Esophagus muscularis mucosa (tissue), 4 donors: Measurements from ENCODE around the gene ANKRD44. TPM values are rescaled to one million over a fixed set of nuclear protein-coding genes. Genes with fewer than 3 reads are reported as not detected.

Source experiments
- DNase-seq: peaks from one replicate; pipeline ENCODE4 v3.0.0-alpha.2; 2017; ENCODE audit errors: extremely low spot score
- H3K27ac ChIP-seq, 4 donors: fragments of 200-600 bp; sonication (generic); replicated peaks in 1 of 4; 1 replicate in 3 of 4; 2 replicates in 1 of 4; pipeline ENCODE4 v1.5.1; 2016 to 2019; ENCODE audit warnings: mild to moderate bottlenecking in 1 of 4
- H3K27me3 ChIP-seq, 4 donors: fragments of 200-600 bp; sonication (generic); one replicate each; pipeline versions ENCODE4 v1.5.1 to v1.6.0; 2016 to 2019
- H3K36me3 ChIP-seq, 4 donors: fragments of 200-600 bp; sonication (generic); one replicate each; pipeline ENCODE4 v1.5.1; 2016 to 2019
- H3K4me1 ChIP-seq, 4 donors: fragments of 200-600 bp; sonication (generic); one replicate each; pipeline ENCODE4 v1.5.1; 2016 to 2019
- H3K4me3 ChIP-seq, 4 donors: fragments of 200-600 bp; sonication (generic); 1 replicate in 2 of 4; 2 replicates in 2 of 4; pipeline ENCODE4 v1.5.1; 2016 to 2019; ENCODE audit warnings: mild to moderate bottlenecking in 4 of 4, moderate library complexity in 1 of 4
- H3K9me3 ChIP-seq, 4 donors: fragments of 200-600 bp; sonication (generic); 1 replicate in 3 of 4; 2 replicates in 1 of 4; pipeline ENCODE4 v1.5.1; 2016 to 2019
- CTCF ChIP-seq, 3 experiments: fragments of 200-600 bp in 2 of 3; fragments of 450-650 bp in 1 of 3; sonication (generic) in 2 of 3; IDR thresholded peaks; one replicate each; pipeline ENCODE4 v1.5.1; 2017 to 2019; ENCODE audit warnings: antibody characterized with exemption in 3 of 3, mild to moderate bottlenecking in 2 of 3, moderate library complexity in 1 of 3
- EP300 ChIP-seq: sonication (generic); formaldehyde crosslinking; IDR thresholded peaks from one replicate; pipeline ENCODE4 v1.6.1; 2017; ENCODE audit warnings: antibody characterized with exemption
- POLR2A ChIP-seq: fragments of 450-650 bp; IDR thresholded peaks from one replicate; pipeline ENCODE4 v1.6.1; 2017; ENCODE audit warnings: antibody characterized with exemption, moderate library complexity, mild to moderate bottlenecking, low read depth
- POLR2AphosphoS5 ChIP-seq, 2 donors: sonication (generic); formaldehyde crosslinking; IDR thresholded peaks; one replicate each; pipeline ENCODE4 v1.6.1; 2017; ENCODE audit warnings: antibody characterized with exemption in 2 of 2
- whole genome bisulfite sequencing: methylation state at CpG from one replicate; pipeline ENCODE4 v1.1.5; 2018; 5-methylcytosine and 5-hydroxymethylcytosine counted together
- intact Hi-C: fragments of 100-400 bp; cut with DNase I; formaldehyde crosslinking; loops from one replicate; pipeline ENCODE4 v1.15.1; 2023
- total RNA-seq, 4 donors: library from RNA; depleted of rRNA; stranded (reverse); fragments of >200 nt; gene quantifications; one replicate each; pipeline versions ENCODE4 v1.1.0 to v1.2.1, GENCODE V29; 2016

ANKRD44 gene
- total RNA-seq, 4 donors from 2014 or later: 41.4 to 76.6 (median 48.1) TPM

- H3K4me1 ChIP-seq: peaks cover 0 to 37% (median 28%) of the 10 kb centered on the region in 4 donors
- WGBS: 84% methylated on average over 3 of the region's 3 CpGs
- TF ChIP-seq EP300 (no peak), CTCF (IDR thresholded peaks at IDR 0.05) (no peak)
- intact Hi-C loops: no loop called here
- H3K4me3 ChIP-seq: no peak overlapping the region
- H3K9me3 ChIP-seq: no peaks in the 10 kb centered on the region
- H3K27ac ChIP-seq: no peak overlapping the region
- peaks cover 0 to 6% (median 0%) of the 10 kb centered on the region in 4 donors for H3K36me3 ChIP-seq
- H3K27me3 ChIP-seq: no peaks in the 10 kb centered on the region
- DNase-seq: no peak
These were observed 172.1 kb downstream of the ANKRD44 start for GRCh38 chr2:197138506-197138905.

- no peak for DNase-seq
- Histone ChIP-seq H3K27me3 (no peaks in the 10 kb centered on the region), H3K27ac (peak overlapping the region in 1 of 4 donors; percentile 10), H3K4me3 (no peak overlapping the region), H3K9me3 (no peaks in the 10 kb centered on the region), H3K4me1 (peaks cover 0 to 37% (median 29%) of the 10 kb centered on the region in 4 donors), H3K36me3 (peaks cover 0 to 6% (median 0%) of the 10 kb centered on the region in 4 donors)
- intact Hi-C loops: no loop called here
- 79% methylated on average over 3 of the region's 3 CpGs for WGBS
- TF ChIP-seq POLR2A (no peak), CTCF (IDR thresholded peaks at IDR 0.05) (no peak), EP300 (no peak), POLR2AphosphoS5 (IDR thresholded peaks at IDR 0.05) (no peak)
These were observed 172.6 kb downstream of the ANKRD44 start for GRCh38 chr2:197137826-197138477.

- 76% methylated on average over 4 of the region's 4 CpGs for WGBS
- H3K27me3 ChIP-seq: no peaks in the 10 kb centered on the region
- peaks cover 0 to 6% (median 0%) of the 10 kb centered on the region in 4 donors for H3K36me3 ChIP-seq
- H3K9me3 ChIP-seq: no peaks in the 10 kb centered on the region
- DNase-seq: no peak
- no peak overlapping the region for H3K4me3 ChIP-seq
- no peak for TF ChIP-seq POLR2AphosphoS5 (IDR thresholded peaks at IDR 0.05)
- TF ChIP-seq EP300: no peak
- no peak for TF ChIP-seq POLR2A
- no peak for TF ChIP-seq CTCF (IDR thresholded peaks at IDR 0.05)
- intact Hi-C loops: no loop called here
- H3K4me1 ChIP-seq: peaks cover 0 to 43% (median 29%) of the 10 kb centered on the region in 4 donors
- H3K27ac ChIP-seq: peak overlapping the region in 1 of 4 donors; percentile 10
These were observed 173.3 kb downstream of the ANKRD44 start for GRCh38 chr2:197137231-197137630.

GRCh38 chr2:197136452-197136851 is 174.1 kb downstream of the ANKRD44 start:
- peaks cover 0 to 6% (median 0%) of the 10 kb centered on the region in 4 donors for H3K36me3 ChIP-seq
- 54% methylated on average over 5 of the region's 5 CpGs for WGBS
- H3K27me3 ChIP-seq: no peaks in the 10 kb centered on the region
- TF ChIP-seq POLR2A (no peak), CTCF (IDR thresholded peaks at IDR 0.05) (no peak), EP300 (no peak), POLR2AphosphoS5 (IDR thresholded peaks at IDR 0.05) (no peak)
- no peak for DNase-seq
- no peak overlapping the region for H3K27ac ChIP-seq
- intact Hi-C loops: no loop called here
- H3K4me1 ChIP-seq: peaks cover 0 to 42% (median 25%) of the 10 kb centered on the region in 4 donors
- H3K4me3 ChIP-seq: no peak overlapping the region
- H3K9me3 ChIP-seq: no peaks in the 10 kb centered on the region

- H3K27ac ChIP-seq: no peak overlapping the region
- intact Hi-C loops: no loop called here
- no peaks in the 10 kb centered on the region for H3K27me3 ChIP-seq
- no peak for DNase-seq
- 100% methylated on average over 1 of the region's 1 CpG for WGBS
- no peak for TF ChIP-seq POLR2AphosphoS5 (IDR thresholded peaks at IDR 0.05)
- TF ChIP-seq CTCF (IDR thresholded peaks at IDR 0.05): no peak
- TF ChIP-seq POLR2A: no peak
- TF ChIP-seq EP300: no peak
- H3K9me3 ChIP-seq: no peaks in the 10 kb centered on the region
- peaks cover 0 to 46% (median 28%) of the 10 kb centered on the region in 4 donors for H3K4me1 ChIP-seq
- peaks cover 0 to 6% (median 0%) of the 10 kb centered on the region in 4 donors for H3K36me3 ChIP-seq
- H3K4me3 ChIP-seq: no peak overlapping the region
These were observed 174.8 kb downstream of the ANKRD44 start for GRCh38 chr2:197135806-197136205.
